Adipocyte (in vitro differentiated cells): Measurements from ENCODE around the gene NFIB.

ENCODE experiments used
- DNase-seq: peaks from one replicate; pipeline ENCODE4 v3.0.0-alpha.2; 2015; ENCODE audit warnings: low read depth
- H3K27me3 ChIP-seq: replicated peaks from 2 replicates; pipeline ENCODE4 v1.7.0; 2013; ENCODE audit warnings: mild to moderate bottlenecking, low read length, moderate library complexity; ENCODE audit not compliant: control insufficient read depth, insufficient read depth
- H3K36me3 ChIP-seq: 2 replicates; pipeline ENCODE4 v1.7.0; 2013; ENCODE audit warnings: low read length, mild to moderate bottlenecking, moderate library complexity; ENCODE audit not compliant: control insufficient read depth, insufficient read depth, severe bottlenecking
- H3K4me1 ChIP-seq: 2 replicates; pipeline ENCODE4 v1.7.0; 2013; ENCODE audit warnings: mild to moderate bottlenecking, low read length, moderate library complexity; ENCODE audit not compliant: control insufficient read depth, insufficient read depth
- H3K4me3 ChIP-seq: 2 replicates; pipeline ENCODE4 v1.7.0; 2013; ENCODE audit warnings: mild to moderate bottlenecking, low read length, moderate library complexity
- H3K9ac ChIP-seq: 2 replicates; pipeline ENCODE4 v1.7.0; 2013; ENCODE audit warnings: mild to moderate bottlenecking, low read length, moderate library complexity
- H3K9me3 ChIP-seq: 2 replicates; pipeline ENCODE4 v1.7.0; 2013; ENCODE audit warnings: mild to moderate bottlenecking, low read length, moderate library complexity; ENCODE audit not compliant: control insufficient read depth

Gene NFIB

DNA sequence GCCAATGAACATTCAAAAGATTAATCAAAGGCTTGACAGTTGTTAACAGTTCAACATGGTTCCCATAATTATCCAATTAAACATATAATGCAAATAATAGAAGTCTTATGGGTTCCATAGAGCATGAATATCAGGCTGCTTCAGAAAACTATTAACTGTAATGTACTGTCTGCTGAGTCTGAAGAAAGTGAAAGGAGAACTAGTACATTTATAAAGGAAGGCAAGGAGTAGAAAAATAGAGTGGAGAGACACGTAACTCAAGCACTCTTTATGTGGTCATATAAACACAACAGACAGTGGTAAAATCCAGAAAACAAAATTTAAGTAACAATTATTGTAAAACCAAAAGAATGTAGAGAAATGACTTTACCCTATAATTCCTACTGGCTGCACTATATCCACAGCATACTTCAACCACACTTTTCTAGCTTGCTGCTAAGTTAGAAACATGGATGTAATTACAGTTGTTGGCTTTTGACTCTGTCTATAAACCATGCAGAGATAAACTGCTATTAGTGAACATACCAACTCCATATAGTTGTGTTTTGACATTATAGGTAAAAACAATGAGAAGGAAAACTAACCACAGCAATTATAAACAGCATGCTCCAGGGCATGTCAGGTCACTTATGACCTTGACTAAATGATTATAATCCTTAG, 32.7 kb downstream of the NFIB start:
- DNase-seq: peak; percentile 36
- H3K9ac ChIP-seq: no peak overlapping the region
- peak overlapping the region; percentile 22 for H3K4me3 ChIP-seq
- no peaks in the 10 kb centered on the region for H3K9me3 ChIP-seq
- no peaks in the 10 kb centered on the region for H3K27me3 ChIP-seq
- H3K4me1 ChIP-seq: peaks cover 44% of the 10 kb centered on the region
- H3K36me3 ChIP-seq: no peaks in the 10 kb centered on the region

DNA sequence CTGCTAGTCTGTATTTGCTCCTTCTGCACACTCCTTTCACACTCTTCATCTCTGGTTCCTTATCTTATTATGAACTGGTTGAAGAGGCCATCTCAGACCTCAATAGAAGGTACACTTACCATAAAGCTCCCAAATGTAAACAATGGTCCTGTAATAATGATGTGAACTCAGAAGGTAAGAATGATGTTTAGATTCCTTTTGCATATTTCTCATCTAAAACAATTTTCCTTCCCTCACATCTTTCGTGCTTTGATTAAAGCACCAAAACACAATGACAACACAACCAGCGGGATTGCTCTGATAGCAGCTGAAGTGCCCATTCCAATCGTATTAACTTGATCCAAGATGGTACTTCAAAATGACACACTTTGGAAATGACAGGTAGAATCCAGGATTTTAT, 34.3 kb downstream of the NFIB start:
- no peak overlapping the region for H3K9ac ChIP-seq
- H3K4me3 ChIP-seq: no peak overlapping the region
- no peaks in the 10 kb centered on the region for H3K36me3 ChIP-seq
- H3K27me3 ChIP-seq: no peaks in the 10 kb centered on the region
- H3K4me1 ChIP-seq: peaks cover 46% of the 10 kb centered on the region
- no peaks in the 10 kb centered on the region for H3K9me3 ChIP-seq
- DNase-seq: no peak

DNA sequence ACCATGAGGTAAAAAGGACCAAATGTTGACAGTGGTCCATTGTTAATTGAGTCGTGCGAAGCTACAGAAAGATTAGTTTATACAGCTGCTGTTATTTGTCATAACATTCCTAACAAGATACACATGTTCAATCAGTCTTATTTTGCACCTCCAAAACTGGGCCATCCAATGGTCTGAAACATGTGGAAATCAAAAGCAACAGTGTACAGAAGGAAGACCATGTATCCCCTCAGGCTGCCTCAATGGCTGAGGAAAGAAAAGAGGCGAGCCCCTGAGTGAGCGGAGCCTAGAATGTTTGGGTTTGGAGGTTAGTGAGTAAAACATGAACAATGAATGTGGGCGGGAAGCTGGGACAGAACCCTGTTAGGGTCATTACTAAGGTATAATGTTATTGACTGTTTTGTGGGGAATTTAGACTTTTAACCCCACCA, 35.6 kb downstream of the NFIB start:
- DNase-seq: peak; percentile 71
- Histone ChIP-seq H3K4me1 (peaks cover 55% of the 10 kb centered on the region), H3K27me3 (no peaks in the 10 kb centered on the region), H3K9me3 (no peaks in the 10 kb centered on the region), H3K9ac (no peak overlapping the region), H3K4me3 (no peak overlapping the region), H3K36me3 (no peaks in the 10 kb centered on the region)

DNA sequence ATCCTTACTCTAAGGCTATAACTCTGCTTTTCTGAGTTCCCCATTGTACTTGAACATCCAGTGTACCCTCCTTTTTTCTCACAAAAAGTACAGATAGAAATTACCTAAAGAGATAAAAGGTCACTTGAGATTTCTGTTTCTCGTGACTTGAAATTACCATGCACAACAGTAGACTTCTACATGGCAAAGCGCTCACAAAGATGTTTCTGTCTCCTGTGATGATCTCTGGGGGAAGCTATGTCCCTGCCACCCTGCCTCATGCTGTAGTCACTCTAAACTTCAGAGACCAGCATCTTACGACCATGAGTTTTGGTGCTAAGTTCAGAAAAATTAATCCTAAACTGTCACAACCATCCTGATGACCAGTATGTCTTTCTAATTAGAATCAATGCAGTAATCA, 36.2 kb downstream of the NFIB start:
- Histone ChIP-seq H3K4me3 (peak overlapping the region; percentile 39), H3K9me3 (no peaks in the 10 kb centered on the region), H3K27me3 (no peaks in the 10 kb centered on the region), H3K9ac (peak overlapping the region; percentile 2), H3K4me1 (peaks cover 55% of the 10 kb centered on the region), H3K36me3 (no peaks in the 10 kb centered on the region)
- DNase-seq: no peak

DNA sequence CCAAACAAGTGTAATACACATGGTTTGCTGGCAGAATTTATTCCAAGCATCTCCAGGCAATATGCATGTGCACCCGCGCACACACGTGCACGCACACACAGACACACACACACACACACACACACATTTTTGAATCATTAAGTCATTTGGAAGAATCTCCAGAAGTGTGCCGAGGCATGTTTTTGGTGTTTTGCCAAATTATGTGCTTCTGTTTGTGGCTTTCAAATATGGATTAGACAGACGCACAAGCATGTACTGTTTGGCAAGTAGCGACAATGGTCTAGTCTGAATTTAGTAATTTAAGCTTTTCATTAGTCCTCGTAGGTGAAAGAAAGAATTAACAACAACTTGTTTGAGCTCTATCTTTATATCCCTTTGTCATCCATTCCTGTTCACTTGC, 36.7 kb downstream of the NFIB start:
- peaks cover 57% of the 10 kb centered on the region for H3K4me1 ChIP-seq
- DNase-seq: peak; percentile 34
- peak overlapping the region; percentile 2 for H3K9ac ChIP-seq
- no peaks in the 10 kb centered on the region for H3K9me3 ChIP-seq
- H3K27me3 ChIP-seq: no peaks in the 10 kb centered on the region
- no peaks in the 10 kb centered on the region for H3K36me3 ChIP-seq
- H3K4me3 ChIP-seq: peak overlapping the region; percentile 39

DNA sequence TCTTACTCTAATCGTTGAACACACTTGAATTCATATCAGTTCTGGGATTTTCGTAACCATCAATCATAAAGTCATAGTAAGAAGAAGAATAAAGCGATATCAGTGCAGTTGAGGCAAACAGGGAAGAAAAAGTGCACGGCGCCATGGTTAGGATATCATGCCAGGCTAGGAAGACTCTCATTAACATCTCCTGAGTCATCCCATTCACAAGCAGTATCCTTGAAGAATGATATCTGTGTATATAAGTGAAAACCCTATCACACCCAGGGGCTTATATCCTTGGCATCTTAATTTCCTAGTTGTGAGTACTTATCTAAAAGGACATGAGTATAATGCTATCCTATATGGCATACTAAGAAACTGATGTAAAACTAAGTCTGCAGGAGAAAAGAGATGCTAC, 38.6 kb downstream of the NFIB start:
- Histone ChIP-seq H3K36me3 (no peaks in the 10 kb centered on the region), H3K9me3 (no peaks in the 10 kb centered on the region), H3K27me3 (no peaks in the 10 kb centered on the region), H3K9ac (no peak overlapping the region), H3K4me1 (peaks cover 67% of the 10 kb centered on the region), H3K4me3 (no peak overlapping the region)
- no peak for DNase-seq

DNA sequence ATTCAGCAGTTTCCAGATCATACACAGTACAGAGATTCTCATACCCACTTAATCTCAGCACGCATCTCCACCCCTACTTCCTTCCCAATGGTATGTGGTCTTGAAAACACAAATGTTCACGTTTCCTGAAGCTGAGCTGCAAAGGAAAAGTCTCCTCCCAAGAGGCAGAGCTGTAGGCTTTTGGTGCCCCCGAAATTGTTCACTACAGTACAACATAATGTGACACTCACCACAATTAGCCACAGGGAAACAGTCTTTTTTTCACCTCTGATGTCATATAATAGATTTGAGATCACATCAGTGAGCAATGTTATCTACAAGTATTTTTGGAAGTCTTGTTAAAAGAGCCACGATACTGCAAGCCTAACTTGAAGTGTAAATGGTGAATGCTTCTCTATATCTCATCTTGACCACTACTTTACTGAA, 40.2 kb downstream of the NFIB start:
- H3K4me3 ChIP-seq: peak overlapping the region; percentile 45
- DNase-seq: no peak
- no peaks in the 10 kb centered on the region for H3K9me3 ChIP-seq
- peaks cover 73% of the 10 kb centered on the region for H3K4me1 ChIP-seq
- H3K36me3 ChIP-seq: no peaks in the 10 kb centered on the region
- no peak overlapping the region for H3K9ac ChIP-seq
- H3K27me3 ChIP-seq: no peaks in the 10 kb centered on the region

DNA sequence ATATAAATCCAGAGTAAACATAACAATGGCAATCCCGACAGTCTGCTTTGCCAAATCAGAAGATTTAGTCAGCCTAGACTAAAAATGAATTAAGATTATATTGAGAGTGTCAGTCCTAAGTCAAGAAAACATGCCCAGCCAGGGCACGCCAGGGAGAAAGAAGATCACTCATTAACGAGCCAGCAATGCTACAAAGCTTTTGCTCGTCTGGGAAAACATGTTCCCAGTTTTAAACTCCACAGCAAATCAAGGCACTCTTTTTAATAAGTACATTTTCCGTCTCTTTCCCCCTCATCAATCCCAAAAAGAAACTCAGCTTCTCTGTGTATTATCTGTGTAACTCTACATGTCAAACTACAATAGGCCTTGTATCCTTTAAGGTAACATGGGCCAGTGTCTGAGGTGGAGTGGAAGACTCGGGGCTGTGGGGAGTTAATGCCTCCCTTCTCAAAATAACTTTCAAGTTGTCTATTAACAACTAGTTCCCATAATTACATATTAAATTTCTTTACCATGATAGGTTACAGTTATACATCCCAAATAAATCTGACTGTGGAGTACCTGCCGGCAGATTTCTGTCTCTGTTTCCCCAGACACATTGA, 40.9 kb downstream of the NFIB start:
- Histone ChIP-seq H3K4me3 (peak overlapping the region; percentile 45), H3K9ac (peak overlapping the region; percentile 63), H3K4me1 (peaks cover 67% of the 10 kb centered on the region), H3K27me3 (no peaks in the 10 kb centered on the region), H3K9me3 (no peaks in the 10 kb centered on the region), H3K36me3 (no peaks in the 10 kb centered on the region)
- no peak for DNase-seq

DNA sequence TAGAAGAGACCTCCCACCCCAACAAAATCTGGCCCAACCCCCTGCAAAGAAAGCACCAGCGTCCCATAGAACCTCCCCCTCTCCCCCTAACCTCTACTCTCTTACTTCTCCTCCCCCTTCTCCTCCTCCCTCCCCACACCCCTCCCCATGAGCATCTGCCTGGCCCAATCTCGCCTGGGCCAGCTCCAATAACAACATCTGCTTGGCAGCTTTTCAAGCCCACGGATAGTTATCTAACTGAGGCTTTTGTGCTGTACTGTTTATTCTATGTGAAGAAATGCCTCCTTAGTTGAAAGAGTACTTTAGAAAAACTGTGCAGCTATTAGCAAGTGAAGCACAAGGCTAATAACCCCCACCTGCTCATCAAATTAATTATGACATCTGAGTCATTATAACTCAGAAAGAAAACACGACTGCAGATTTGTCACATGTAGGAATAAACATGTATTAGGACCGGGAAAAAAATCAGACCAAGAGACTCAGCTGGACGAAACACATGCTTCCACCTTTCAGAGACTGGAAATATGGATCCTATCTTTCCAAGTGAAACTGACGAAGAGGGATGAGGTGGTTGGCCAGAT, 42.8 kb downstream of the NFIB start:
- DNase-seq: peak; percentile 81
- Histone ChIP-seq H3K9me3 (no peaks in the 10 kb centered on the region), H3K9ac (no peak overlapping the region), H3K4me3 (no peak overlapping the region), H3K4me1 (peaks cover 55% of the 10 kb centered on the region), H3K27me3 (no peaks in the 10 kb centered on the region), H3K36me3 (no peaks in the 10 kb centered on the region)

DNA sequence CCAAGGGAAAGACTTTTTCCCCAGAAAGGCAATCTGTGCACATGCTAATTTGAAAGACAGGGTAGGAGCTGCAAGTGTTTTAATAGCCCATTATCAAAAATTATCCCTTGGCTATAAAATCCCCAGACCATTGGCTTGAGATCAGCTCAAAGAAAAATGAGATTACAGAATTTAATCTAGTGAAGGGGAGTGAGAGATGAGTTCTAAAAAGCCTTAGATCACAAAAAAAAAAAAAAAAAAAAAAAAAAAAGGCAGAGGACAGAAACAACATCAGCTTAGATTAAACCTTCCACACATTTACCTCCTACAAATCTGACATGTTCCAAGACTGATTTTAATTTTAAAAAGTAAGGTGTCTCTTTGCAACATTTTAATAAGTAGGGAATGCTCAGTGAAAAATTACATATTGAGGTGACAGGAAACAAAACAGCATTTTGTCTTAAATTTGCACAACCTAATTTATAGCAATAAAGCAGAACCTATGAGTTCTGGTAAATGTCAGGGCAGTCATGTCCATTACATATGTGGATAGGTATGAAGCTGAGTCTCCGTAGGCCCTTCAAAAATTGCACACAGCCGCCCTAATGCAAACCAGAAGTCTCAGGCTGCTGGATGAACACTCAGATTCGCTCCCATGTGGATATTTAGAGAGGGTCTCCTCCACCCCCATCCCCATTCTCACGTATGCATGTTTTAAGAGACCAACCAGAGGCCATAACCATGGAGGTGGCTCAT, 43.4 kb downstream of the NFIB start:
- no peak overlapping the region for H3K4me3 ChIP-seq
- H3K27me3 ChIP-seq: no peaks in the 10 kb centered on the region
- H3K4me1 ChIP-seq: peaks cover 55% of the 10 kb centered on the region
- peak; percentile 89 for DNase-seq
- no peak overlapping the region for H3K9ac ChIP-seq
- no peaks in the 10 kb centered on the region for H3K36me3 ChIP-seq
- H3K9me3 ChIP-seq: no peaks in the 10 kb centered on the region

DNA sequence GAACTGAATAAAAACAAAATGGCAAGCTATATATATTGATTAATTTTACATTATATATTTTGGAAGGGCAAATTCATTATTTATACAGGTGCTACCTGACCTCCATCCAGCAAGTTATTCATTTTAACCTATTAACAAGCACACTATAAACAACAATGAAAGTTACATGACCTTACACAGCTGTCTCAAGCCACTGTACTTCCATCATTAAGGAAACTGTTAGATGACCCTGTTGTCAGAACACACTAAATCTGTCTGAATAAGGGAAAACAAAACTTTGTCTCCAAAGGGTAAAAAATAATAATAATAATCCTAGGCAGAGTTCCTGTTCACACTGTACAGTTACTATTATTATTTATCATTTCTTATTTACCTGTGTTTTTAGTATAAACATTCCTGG, 44.0 kb downstream of the NFIB start:
- Histone ChIP-seq H3K27me3 (no peaks in the 10 kb centered on the region), H3K36me3 (no peaks in the 10 kb centered on the region), H3K4me1 (peaks cover 55% of the 10 kb centered on the region), H3K4me3 (no peak overlapping the region), H3K9me3 (no peaks in the 10 kb centered on the region), H3K9ac (no peak overlapping the region)
- DNase-seq: no peak
